ENCODE results near the gene ATPAF1. TPM values are rescaled to one million over a fixed set of nuclear protein-coding genes. Genes with fewer than 3 reads are reported as not detected.

Gene ATPAF1
- total and polyA plus RNA-seq, 2 donors (not counting 1 experiment from before 2014, with no cell fraction given): 65.6 to 72.1 TPM

- DNase-seq (ENCODE audit: low read depth in 2 of 2): peak; percentile 76 to 82
- Histone ChIP-seq H3K36me3 (ENCODE audit: control insufficient read depth, insufficient read depth, low read length) (peaks cover 8% of the 10 kb centered on the region), H3K4me2 (ENCODE audit: extremely low read depth, insufficient read depth, low read length) (peak overlapping the region; percentile 2), H3K27me3 (ENCODE audit: control insufficient read depth, insufficient read depth, low read length) (no peaks in the 10 kb centered on the region), H3K9me3 (ENCODE audit: control insufficient read depth, insufficient read depth, low read depth, low read length) (no peaks in the 10 kb centered on the region), H2AFZ (ENCODE audit: low read length) (no peak overlapping the region), H3K79me2 (ENCODE audit: control insufficient read depth, insufficient read depth, low read length) (no peaks in the 10 kb centered on the region), H3K9ac (ENCODE audit: insufficient read depth, low read length) (no peak overlapping the region), H3K27ac (ENCODE audit: insufficient read depth, low read length) (no peak overlapping the region), H4K20me1 (ENCODE audit: control insufficient read depth, extremely low read depth, insufficient read depth, low read length) (no peaks in the 10 kb centered on the region), H3K4me1 (ENCODE audit: control insufficient read depth, extremely low read depth, insufficient read depth, low read length) (peaks cover 10% of the 10 kb centered on the region), H3K4me3 (replicated peaks in 1 of 4; ENCODE audit: control extremely low read depth in 1 of 4, insufficient read depth in 1 of 4, low read depth in 3 of 4, low read length in 4 of 4) (peak overlapping the region in 2 of 4 experiments; percentile 10 to 40)
- TF ChIP-seq EZH2 (IDR thresholded peaks at IDR 0.05; ENCODE audit: low read length, missing control alignments): no peak
- no peak for TF ChIP-seq CTCF (conservative IDR thresholded peaks at IDR 0.05 in 1 of 2, IDR thresholded peaks at IDR 0.05 in 1 of 2; ENCODE audit: low read depth in 1 of 2, low read length in 2 of 2)
These were observed 54.2 kb downstream of the ATPAF1 start for GRCh38 chr1:46613661-46614603.

GRCh38 chr1:46612937-46613660 is 55.1 kb downstream of the ATPAF1 start:
- H4K20me1 ChIP-seq (ENCODE audit: control insufficient read depth, extremely low read depth, insufficient read depth, low read length): no peaks in the 10 kb centered on the region
- no peak for DNase-seq (ENCODE audit: low read depth in 2 of 2)
- no peaks in the 10 kb centered on the region for H3K27me3 ChIP-seq (ENCODE audit: control insufficient read depth, insufficient read depth, low read length)
- H2AFZ ChIP-seq (ENCODE audit: low read length): no peak overlapping the region
- H3K79me2 ChIP-seq (ENCODE audit: control insufficient read depth, insufficient read depth, low read length): no peaks in the 10 kb centered on the region
- H3K9ac ChIP-seq (ENCODE audit: insufficient read depth, low read length): no peak overlapping the region
- TF ChIP-seq EZH2 (IDR thresholded peaks at IDR 0.05; ENCODE audit: low read length, missing control alignments) (no peak), CTCF (conservative IDR thresholded peaks at IDR 0.05 in 1 of 2, IDR thresholded peaks at IDR 0.05 in 1 of 2; ENCODE audit: low read depth in 1 of 2, low read length in 2 of 2) (no peak)
- H3K4me1 ChIP-seq (ENCODE audit: control insufficient read depth, extremely low read depth, insufficient read depth, low read length): peaks cover 10% of the 10 kb centered on the region
- H3K9me3 ChIP-seq (ENCODE audit: control insufficient read depth, insufficient read depth, low read depth, low read length): no peaks in the 10 kb centered on the region
- no peak overlapping the region for H3K27ac ChIP-seq (ENCODE audit: insufficient read depth, low read length)
- peaks cover 11% of the 10 kb centered on the region for H3K36me3 ChIP-seq (ENCODE audit: control insufficient read depth, insufficient read depth, low read length)
- H3K4me3 ChIP-seq (replicated peaks in 1 of 4; ENCODE audit: control extremely low read depth in 1 of 4, insufficient read depth in 1 of 4, low read depth in 3 of 4, low read length in 4 of 4): peak overlapping the region in 2 of 4 experiments; percentile 10 to 40
- peak overlapping the region; percentile 2 for H3K4me2 ChIP-seq (ENCODE audit: extremely low read depth, insufficient read depth, low read length)

DNA sequence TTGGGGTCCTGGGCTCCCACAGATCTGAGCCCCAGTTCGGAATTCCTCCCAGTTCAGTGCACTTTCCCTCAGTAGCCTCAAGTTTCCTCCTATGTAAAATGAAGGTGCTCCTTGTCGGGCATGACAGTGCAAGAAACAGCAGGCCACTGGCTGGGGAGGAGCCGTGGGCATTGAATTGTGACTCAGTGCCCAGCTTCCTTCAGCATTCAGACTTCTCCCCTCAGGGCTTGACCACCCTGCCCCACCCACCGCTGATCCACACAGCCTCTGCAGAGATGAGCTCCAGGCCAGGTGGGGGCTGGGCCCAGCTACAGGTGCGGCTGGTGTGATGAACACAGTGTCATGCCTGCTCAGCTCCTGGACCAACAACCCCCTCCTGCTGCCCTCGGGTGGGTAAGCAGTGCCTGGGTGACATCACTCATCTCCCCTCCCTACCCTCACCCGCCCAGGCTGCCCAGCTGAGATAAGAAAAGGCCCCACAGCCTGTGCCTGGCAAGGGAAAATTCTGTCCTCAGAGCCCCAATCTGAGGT is 56.4 kb downstream of the ATPAF1 start:
- no peaks in the 10 kb centered on the region for H3K27me3 ChIP-seq (ENCODE audit: control insufficient read depth, insufficient read depth, low read length)
- no peaks in the 10 kb centered on the region for H3K9me3 ChIP-seq (ENCODE audit: control insufficient read depth, insufficient read depth, low read depth, low read length)
- H3K79me2 ChIP-seq (ENCODE audit: control insufficient read depth, insufficient read depth, low read length): no peaks in the 10 kb centered on the region
- peaks cover 11% of the 10 kb centered on the region for H3K36me3 ChIP-seq (ENCODE audit: control insufficient read depth, insufficient read depth, low read length)
- TF ChIP-seq EZH2 (IDR thresholded peaks at IDR 0.05; ENCODE audit: low read length, missing control alignments) (no peak), CTCF (conservative IDR thresholded peaks at IDR 0.05 in 1 of 2, IDR thresholded peaks at IDR 0.05 in 1 of 2; ENCODE audit: low read depth in 1 of 2, low read length in 2 of 2) (no peak)
- no peak overlapping the region for H3K4me2 ChIP-seq (ENCODE audit: extremely low read depth, insufficient read depth, low read length)
- peak in 1 of 2 donors; percentile 43 for DNase-seq (ENCODE audit: low read depth in 2 of 2)
- no peak overlapping the region for H3K27ac ChIP-seq (ENCODE audit: insufficient read depth, low read length)
- H3K9ac ChIP-seq (ENCODE audit: insufficient read depth, low read length): no peak overlapping the region
- no peaks in the 10 kb centered on the region for H4K20me1 ChIP-seq (ENCODE audit: control insufficient read depth, extremely low read depth, insufficient read depth, low read length)
- H3K4me3 ChIP-seq (replicated peaks in 1 of 4; ENCODE audit: control extremely low read depth in 1 of 4, insufficient read depth in 1 of 4, low read depth in 3 of 4, low read length in 4 of 4): no peak overlapping the region
- no peak overlapping the region for H2AFZ ChIP-seq (ENCODE audit: low read length)
- peaks cover 10% of the 10 kb centered on the region for H3K4me1 ChIP-seq (ENCODE audit: control insufficient read depth, extremely low read depth, insufficient read depth, low read length)

All from fibroblast of lung (primary cell).